Measurements from ENCODE around the gene NRG2.

DNA sequence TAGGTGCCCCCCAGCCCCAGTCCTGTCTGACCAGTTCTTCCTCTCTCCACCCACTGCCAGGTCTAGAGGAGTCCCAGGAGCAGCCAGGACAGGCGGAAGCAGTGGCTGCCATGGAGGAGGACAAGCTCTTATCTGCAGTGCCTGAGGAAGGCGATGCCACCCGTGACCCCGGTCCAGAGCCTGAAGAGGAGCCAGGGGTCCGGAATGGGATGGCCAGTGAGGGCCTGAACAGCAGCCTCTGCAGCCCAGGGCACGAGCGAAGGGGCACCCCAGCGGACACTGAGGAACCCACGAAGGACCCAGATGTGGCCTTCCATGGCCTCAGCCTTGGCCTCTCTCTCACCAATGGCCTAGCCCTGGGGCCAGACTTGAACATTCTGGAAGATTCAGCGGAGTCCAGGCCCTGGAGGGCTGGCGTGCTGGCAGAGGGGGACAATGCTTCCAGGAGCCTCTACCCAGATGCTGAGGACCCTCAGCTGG, 233.7 kb downstream of the NRG2 start:
- no peak for TF ChIP-seq ESRRA (IDR thresholded peaks at IDR 0.05; ENCODE audit: borderline replicate concordance, low read length)
- TF ChIP-seq PHF8 (IDR thresholded peaks at IDR 0.05; ENCODE audit: borderline replicate concordance, low read depth): no peak
- TF ChIP-seq, protein P1, sequence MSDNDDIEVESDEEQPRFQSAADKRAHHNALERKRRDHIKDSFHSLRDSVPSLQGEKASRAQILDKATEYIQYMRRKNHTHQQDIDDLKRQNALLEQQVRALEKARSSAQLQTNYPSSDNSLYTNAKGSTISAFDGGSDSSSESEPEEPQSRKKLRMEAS (IDR thresholded peaks at IDR 0.05): no peak
- no peak for TF ChIP-seq EHF (CRISPR knock-in tag; IDR thresholded peaks at IDR 0.05)
- TF ChIP-seq CTCF (IDR thresholded peaks at IDR 0.05): no peak

Data from A549 (cell line).